DOHH2 (cell line): ENCODE measurements around the gene ARHGEF7.

ENCODE experiments used
- H3F3A ChIP-seq: fragments of 200-600 bp; sonication (generic), shearing (Covaris generic); 2 replicates; pipeline ENCODE4 v1.6.0; 2016; ENCODE audit warnings: antibody characterized with exemption, mild to moderate bottlenecking; ENCODE audit not compliant: control insufficient read depth, insufficient read depth
- H3K27ac ChIP-seq: fragments of 200-600 bp; sonication (generic); 2 replicates; pipeline ENCODE4 v1.5.1; 2014; ENCODE audit warnings: low read depth, mild to moderate bottlenecking, low read length, moderate library complexity
- H3K27me3 ChIP-seq: fragments of 200-600 bp; sonication (generic); 2 replicates; pipeline ENCODE4 v1.6.1; 2014; ENCODE audit warnings: mild to moderate bottlenecking, low read length, mixed read lengths; ENCODE audit not compliant: control insufficient read depth
- H3K36me3 ChIP-seq: fragments of 200-600 bp; sonication (generic); 2 replicates; pipeline ENCODE4 v1.6.1; 2014; ENCODE audit warnings: mild to moderate bottlenecking, low read length, moderate library complexity, mixed read lengths; ENCODE audit not compliant: control insufficient read depth
- H3K4me1 ChIP-seq: fragments of 200-600 bp; sonication (generic); 2 replicates; pipeline ENCODE4 v1.6.1; 2014; ENCODE audit warnings: mild to moderate bottlenecking, low read length, mixed read lengths; ENCODE audit not compliant: control insufficient read depth
- H3K4me2 ChIP-seq: fragments of 200-600 bp; sonication (generic); 2 replicates; pipeline ENCODE4 v1.6.0; 2014; ENCODE audit warnings: mild to moderate bottlenecking, low read length, moderate library complexity
- H3K4me3 ChIP-seq: fragments of 200-600 bp; sonication (generic); 2 replicates; pipeline ENCODE4 v1.5.1; 2014; ENCODE audit warnings: mild to moderate bottlenecking, low read length, mixed read lengths
- H3K79me2 ChIP-seq: fragments of 200-600 bp; sonication (generic); 2 replicates; pipeline ENCODE4 v1.6.1; 2014; ENCODE audit warnings: mild to moderate bottlenecking, low read length, mixed read lengths; ENCODE audit not compliant: control insufficient read depth
- H3K9me2 ChIP-seq: fragments of 200-600 bp; sonication (generic); replicated peaks from 2 replicates; pipeline ENCODE4 v1.6.1; 2014; ENCODE audit warnings: mild to moderate bottlenecking, low read length, mixed read lengths; ENCODE audit not compliant: control insufficient read depth
- H3K9me3 ChIP-seq: fragments of 200-600 bp; sonication (generic); 2 replicates; pipeline ENCODE4 v1.6.1; 2014; ENCODE audit warnings: antibody characterized with exemption, low read length, mixed read lengths; ENCODE audit not compliant: control insufficient read depth, insufficient read depth
- H4K20me1 ChIP-seq: fragments of 200-600 bp; sonication (generic); 2 replicates; pipeline ENCODE4 v1.6.0; 2014; ENCODE audit warnings: low read depth, mild to moderate bottlenecking, antibody characterized with exemption, low read length, moderate library complexity; ENCODE audit not compliant: control insufficient read depth, insufficient read depth
- EZH2phosphoT487 ChIP-seq: fragments of 200-600 bp; sonication (generic); IDR thresholded peaks from 2 replicates; pipeline ENCODE4 v1.6.1; 2017; ENCODE audit warnings: borderline replicate concordance, mild to moderate bottlenecking, antibody characterized with exemption, low read length, moderate library complexity, mixed read lengths
- TF ChIP-seq, protein P1 (sequence below): fragments of 200-600 bp; sonication (generic); IDR thresholded peaks from one replicate; pipeline ENCODE4 v1.5.1; 2014; ENCODE audit warnings: antibody characterized with exemption, mild to moderate bottlenecking, low read depth, low read length; ENCODE audit not compliant: poor library complexity, severe bottlenecking

Gene ARHGEF7

GRCh38 chr13:111326621-111326965 is 211.5 kb downstream of the ARHGEF7 start:
- Histone ChIP-seq H3K27ac (no peak overlapping the region), H3K4me1 (no peaks in the 10 kb centered on the region), H4K20me1 (no peaks in the 10 kb centered on the region), H3F3A (no peaks in the 10 kb centered on the region), H3K4me3 (no peak overlapping the region), H3K27me3 (no peaks in the 10 kb centered on the region), H3K79me2 (no peaks in the 10 kb centered on the region), H3K9me3 (no peaks in the 10 kb centered on the region), H3K36me3 (no peaks in the 10 kb centered on the region), H3K9me2 (no peaks in the 10 kb centered on the region), H3K4me2 (no peak overlapping the region)
- TF ChIP-seq EZH2phosphoT487, result no peak
- TF ChIP-seq, protein P1, sequence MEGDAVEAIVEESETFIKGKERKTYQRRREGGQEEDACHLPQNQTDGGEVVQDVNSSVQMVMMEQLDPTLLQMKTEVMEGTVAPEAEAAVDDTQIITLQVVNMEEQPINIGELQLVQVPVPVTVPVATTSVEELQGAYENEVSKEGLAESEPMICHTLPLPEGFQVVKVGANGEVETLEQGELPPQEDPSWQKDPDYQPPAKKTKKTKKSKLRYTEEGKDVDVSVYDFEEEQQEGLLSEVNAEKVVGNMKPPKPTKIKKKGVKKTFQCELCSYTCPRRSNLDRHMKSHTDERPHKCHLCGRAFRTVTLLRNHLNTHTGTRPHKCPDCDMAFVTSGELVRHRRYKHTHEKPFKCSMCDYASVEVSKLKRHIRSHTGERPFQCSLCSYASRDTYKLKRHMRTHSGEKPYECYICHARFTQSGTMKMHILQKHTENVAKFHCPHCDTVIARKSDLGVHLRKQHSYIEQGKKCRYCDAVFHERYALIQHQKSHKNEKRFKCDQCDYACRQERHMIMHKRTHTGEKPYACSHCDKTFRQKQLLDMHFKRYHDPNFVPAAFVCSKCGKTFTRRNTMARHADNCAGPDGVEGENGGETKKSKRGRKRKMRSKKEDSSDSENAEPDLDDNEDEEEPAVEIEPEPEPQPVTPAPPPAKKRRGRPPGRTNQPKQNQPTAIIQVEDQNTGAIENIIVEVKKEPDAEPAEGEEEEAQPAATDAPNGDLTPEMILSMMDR, result no peak

DNA sequence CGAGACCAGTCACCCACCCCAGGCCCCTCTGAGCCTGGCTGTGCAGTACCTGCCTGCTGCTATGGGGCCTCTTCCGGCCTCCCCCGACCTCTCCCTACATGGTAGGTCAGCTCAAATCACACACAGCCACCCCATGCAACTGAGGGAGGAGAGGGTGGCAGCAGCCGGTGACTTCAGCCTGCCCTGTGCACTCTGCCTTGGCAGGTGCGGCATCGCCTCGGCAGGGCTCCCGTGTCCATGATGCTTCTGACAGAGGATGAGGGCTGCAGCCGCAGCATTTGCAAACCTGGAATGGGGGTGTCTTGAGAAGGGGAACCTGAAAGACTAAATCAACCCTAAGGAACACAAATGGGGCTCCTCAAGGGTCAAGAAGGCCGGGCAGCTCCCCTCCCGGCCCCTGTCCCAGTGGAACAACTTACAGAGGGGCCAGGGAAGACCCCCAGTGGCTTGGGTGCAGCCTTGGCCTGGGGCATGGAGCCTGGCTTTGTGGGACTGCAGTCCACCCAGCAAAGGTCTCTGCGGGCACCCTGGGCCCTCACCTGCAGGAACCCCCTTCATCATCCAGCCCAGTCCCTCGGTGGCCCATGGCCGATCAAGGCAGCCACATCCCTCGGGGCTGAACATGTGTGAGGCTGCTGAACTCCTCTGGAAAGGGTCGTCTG is 212.0 kb downstream of the ARHGEF7 start:
- H3K27ac ChIP-seq, result no peak overlapping the region
- H3K9me3 ChIP-seq, result no peaks in the 10 kb centered on the region
- H3K79me2 ChIP-seq, result no peaks in the 10 kb centered on the region
- H3K4me2 ChIP-seq, result no peak overlapping the region
- H3K4me1 ChIP-seq, result no peaks in the 10 kb centered on the region
- H3K9me2 ChIP-seq, result no peaks in the 10 kb centered on the region
- H3K4me3 ChIP-seq, result no peak overlapping the region
- H4K20me1 ChIP-seq, result no peaks in the 10 kb centered on the region
- no peaks in the 10 kb centered on the region for H3K27me3 ChIP-seq
- no peaks in the 10 kb centered on the region for H3F3A ChIP-seq
- H3K36me3 ChIP-seq, result no peaks in the 10 kb centered on the region
- TF ChIP-seq EZH2phosphoT487, result no peak
- TF ChIP-seq, protein P1, result no peak

- H3F3A ChIP-seq, result no peaks in the 10 kb centered on the region
- H3K27me3 ChIP-seq, result no peaks in the 10 kb centered on the region
- H4K20me1 ChIP-seq, result no peaks in the 10 kb centered on the region
- TF ChIP-seq, protein P1, result no peak
- no peak for TF ChIP-seq EZH2phosphoT487
- H3K4me2 ChIP-seq, result no peak overlapping the region
- no peaks in the 10 kb centered on the region for H3K9me3 ChIP-seq
- no peaks in the 10 kb centered on the region for H3K79me2 ChIP-seq
- no peaks in the 10 kb centered on the region for H3K36me3 ChIP-seq
- no peaks in the 10 kb centered on the region for H3K4me1 ChIP-seq
- H3K4me3 ChIP-seq, result no peak overlapping the region
- no peaks in the 10 kb centered on the region for H3K9me2 ChIP-seq
- H3K27ac ChIP-seq, result no peak overlapping the region
Observed at GRCh38 chr13:111327730-111328573, 212.8 kb downstream of the ARHGEF7 start.
